CD4-positive, CD25-positive, alpha-beta regulatory T cell (primary cell): ENCODE measurements around the gene OSM. TPM values are rescaled to one million over a fixed set of nuclear protein-coding genes. Genes with fewer than 3 reads are reported as not detected.

Experiments used
- ATAC-seq, 2 donors: fragments of 150-1000 bp; cut with Tn5 transposase; one replicate each; pipeline ENCODE4 v1.10.0; 2021; ENCODE audit warnings: low read depth in 2 of 2, moderate number of reproducible peaks in 2 of 2, moderate library complexity in 1 of 2
- DNase-seq, 3 donors: peaks; one replicate each; pipeline versions ENCODE4 v3.0.0 to v3.0.0-alpha.2; 2012 to 2022; ENCODE audit warnings: mixed read lengths in 1 of 3
- H3K27ac ChIP-seq: one replicate; pipeline ENCODE4 v1.7.0; 2013; ENCODE audit warnings: mild to moderate bottlenecking, low read length; ENCODE audit not compliant: insufficient read depth, poor library complexity, severe bottlenecking
- H3K27me3 ChIP-seq: one replicate; pipeline ENCODE4 v1.7.0; 2013; ENCODE audit warnings: low read length; ENCODE audit not compliant: control insufficient read depth, insufficient read depth
- H3K36me3 ChIP-seq: one replicate; pipeline ENCODE4 v1.7.0; 2013; ENCODE audit warnings: mild to moderate bottlenecking, low read length, moderate library complexity; ENCODE audit not compliant: control insufficient read depth, insufficient read depth
- H3K4me1 ChIP-seq: 2 replicates; pipeline ENCODE4 v1.7.0; 2013; ENCODE audit warnings: mild to moderate bottlenecking, low read length; ENCODE audit not compliant: insufficient read depth, control insufficient read depth, poor library complexity, severe bottlenecking
- H3K4me3 ChIP-seq: one replicate; pipeline ENCODE4 v1.7.0; 2013; ENCODE audit warnings: low read depth, mild to moderate bottlenecking, low read length, moderate library complexity
- H3K9me3 ChIP-seq, 2 experiments: 1 replicate in 1 of 2; 2 replicates in 1 of 2; pipeline ENCODE4 v1.7.0; 2013; ENCODE audit warnings: low read length in 2 of 2, mild to moderate bottlenecking in 1 of 2, moderate library complexity in 1 of 2; ENCODE audit not compliant: control insufficient read depth in 2 of 2
- H3K27ac Mint-ChIP-seq, 3 donors: one replicate each; pipeline ENCODE4 v1.8.0; 2020 to 2022; ENCODE audit warnings: mild to moderate bottlenecking in 3 of 3, mixed read lengths in 3 of 3, moderate library complexity in 2 of 3
- H3K27me3 Mint-ChIP-seq: one replicate; pipeline ENCODE4 v1.8.0; 2022; ENCODE audit warnings: mild to moderate bottlenecking, mixed read lengths
- H3K36me3 Mint-ChIP-seq: one replicate; pipeline ENCODE4 v1.8.0; 2020; ENCODE audit warnings: mixed read lengths
- H3K4me1 Mint-ChIP-seq, 4 donors: one replicate each; pipeline ENCODE4 v1.8.0; 2020 to 2022; ENCODE audit warnings: mixed read lengths in 4 of 4, mild to moderate bottlenecking in 1 of 4
- H3K4me3 Mint-ChIP-seq, 4 donors: one replicate each; pipeline ENCODE4 v1.8.0; 2020 to 2022; ENCODE audit warnings: mild to moderate bottlenecking in 4 of 4, mixed read lengths in 4 of 4, moderate library complexity in 3 of 4
- H3K9me3 Mint-ChIP-seq, 7 donors: one replicate each; pipeline ENCODE4 v1.8.0; 2020 to 2022; ENCODE audit warnings: mixed read lengths in 7 of 7, mild to moderate bottlenecking in 3 of 7, moderate library complexity in 2 of 7
- polyA plus RNA-seq, 4 donors: library from polyadenylated mRNA; unstranded; fragments of 300-500 nt; fragmentation: Illumina TruSeq; gene quantifications; one replicate each; pipeline ENCODE4 v1.2.3, GENCODE V29; 2021
- total RNA-seq: library from RNA; stranded (reverse); gene quantifications from one replicate; pipeline ENCODE4 v1.2.3, GENCODE V29; 2022

The OSM gene
- total and polyA plus RNA-seq, 5 donors from 2014 or later, result 2.4 to 24.0 (median 6.9) TPM

- ATAC-seq (no peak), DNase-seq (no peak)
- Histone ChIP-seq H3K27me3 (no peaks in the 10 kb centered on the region), H3K9me3 (no peaks in the 10 kb centered on the region), H3K4me1 (peaks cover 29% of the 10 kb centered on the region), H3K27ac (no peak overlapping the region), H3K4me3 (no peak overlapping the region), H3K36me3 (no peaks in the 10 kb centered on the region)
- no peak overlapping the region for H3K4me3 Mint-ChIP-seq
- H3K27ac Mint-ChIP-seq, result peak overlapping the region in 1 of 3 donors; percentile 76
- H3K27me3 Mint-ChIP-seq, result no peaks in the 10 kb centered on the region
- no peaks in the 10 kb centered on the region for H3K9me3 Mint-ChIP-seq
- peaks cover 0 to 44% (median 17%) of the 10 kb centered on the region in 4 donors for H3K4me1 Mint-ChIP-seq
- no peaks in the 10 kb centered on the region for H3K36me3 Mint-ChIP-seq
Observed at GRCh38 chr22:30279932-30280331, 13.3 kb upstream of the OSM start.

- Mint-ChIP-seq H3K36me3 (no peaks in the 10 kb centered on the region), H3K4me1 (peaks cover 0 to 48% (median 17%) of the 10 kb centered on the region in 4 donors), H3K4me3 (no peak overlapping the region), H3K27ac (peak overlapping the region in 1 of 3 donors; percentile 76), H3K9me3 (no peaks in the 10 kb centered on the region), H3K27me3 (no peaks in the 10 kb centered on the region)
- ATAC-seq (no peak), DNase-seq (no peak)
- Histone ChIP-seq H3K9me3 (no peaks in the 10 kb centered on the region), H3K36me3 (no peaks in the 10 kb centered on the region), H3K27ac (no peak overlapping the region), H3K27me3 (no peaks in the 10 kb centered on the region), H3K4me1 (peaks cover 33% of the 10 kb centered on the region), H3K4me3 (no peak overlapping the region)
Observed at GRCh38 chr22:30279046-30279788, 12.6 kb upstream of the OSM start.

DNA sequence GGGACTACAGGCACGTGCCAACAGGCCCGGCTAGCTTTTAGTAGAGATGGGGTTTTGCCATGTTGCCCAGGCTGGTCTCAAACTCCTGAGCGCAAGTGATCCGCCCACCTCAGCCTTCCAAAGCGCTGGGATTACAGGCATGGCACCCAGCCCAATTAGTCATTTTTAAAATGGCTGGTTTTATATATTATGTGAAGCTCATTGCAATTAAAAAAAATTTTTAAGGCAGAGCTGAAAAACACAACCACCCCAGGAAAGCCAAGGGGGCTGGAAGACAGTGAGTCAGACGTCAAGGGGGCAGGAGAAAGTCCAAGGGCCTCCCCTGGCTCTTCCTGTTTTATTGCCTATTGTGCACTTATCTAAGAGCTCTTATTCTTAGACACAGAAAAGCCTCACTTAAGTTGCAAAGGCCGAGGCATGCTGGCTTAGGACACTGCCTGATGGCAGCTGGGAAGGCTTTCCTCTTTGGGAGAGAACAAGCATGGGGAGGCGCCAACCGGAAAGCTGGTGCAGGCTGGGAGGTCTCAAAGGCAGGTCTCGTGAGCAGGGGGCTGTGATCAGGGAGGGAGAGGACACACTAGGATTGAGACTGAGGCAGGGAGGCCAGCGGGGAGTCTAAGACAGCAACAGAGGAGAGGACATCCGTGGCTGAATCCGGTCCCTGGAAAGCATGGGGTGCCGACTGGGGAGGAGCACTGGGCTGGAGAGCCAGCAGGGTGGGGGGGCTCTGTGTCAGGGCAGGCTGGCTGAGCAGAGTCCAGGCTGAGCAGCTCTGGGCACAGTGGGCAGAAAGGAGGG is 11.1 kb upstream of the OSM start:
- Histone ChIP-seq H3K4me3 (no peak overlapping the region), H3K27ac (no peak overlapping the region), H3K36me3 (no peaks in the 10 kb centered on the region), H3K9me3 (no peaks in the 10 kb centered on the region), H3K27me3 (no peaks in the 10 kb centered on the region), H3K4me1 (peaks cover 27% of the 10 kb centered on the region)
- no peaks in the 10 kb centered on the region for H3K27me3 Mint-ChIP-seq
- no peaks in the 10 kb centered on the region for H3K36me3 Mint-ChIP-seq
- ATAC-seq, result no peak
- H3K4me3 Mint-ChIP-seq, result peak overlapping the region in 1 of 4 donors; percentile 66
- H3K9me3 Mint-ChIP-seq, result no peaks in the 10 kb centered on the region
- DNase-seq, result no peak
- H3K27ac Mint-ChIP-seq, result peak overlapping the region in 1 of 3 donors; percentile 81
- H3K4me1 Mint-ChIP-seq, result peaks cover 0 to 51% (median 22%) of the 10 kb centered on the region in 4 donors

- H3K4me3 ChIP-seq, result peak overlapping the region; percentile 45
- peaks cover 2% of the 10 kb centered on the region for H3K36me3 ChIP-seq
- ATAC-seq, result peak; percentile 16 to 30
- H3K9me3 ChIP-seq, result no peaks in the 10 kb centered on the region
- H3K27ac ChIP-seq, result no peak overlapping the region
- no peaks in the 10 kb centered on the region for H3K27me3 ChIP-seq
- Mint-ChIP-seq H3K27ac (peak overlapping the region in 2 of 3 donors; percentile 73 to 92), H3K9me3 (no peaks in the 10 kb centered on the region), H3K36me3 (no peaks in the 10 kb centered on the region), H3K4me1 (peaks cover 0 to 49% (median 22%) of the 10 kb centered on the region in 4 donors), H3K4me3 (peak overlapping the region; percentile 21 to 83 (median 74)), H3K27me3 (no peaks in the 10 kb centered on the region)
- no peak for DNase-seq
- H3K4me1 ChIP-seq, result peaks cover 24% of the 10 kb centered on the region
Observed at GRCh38 chr22:30276039-30276438, 9.4 kb upstream of the OSM start.

DNA sequence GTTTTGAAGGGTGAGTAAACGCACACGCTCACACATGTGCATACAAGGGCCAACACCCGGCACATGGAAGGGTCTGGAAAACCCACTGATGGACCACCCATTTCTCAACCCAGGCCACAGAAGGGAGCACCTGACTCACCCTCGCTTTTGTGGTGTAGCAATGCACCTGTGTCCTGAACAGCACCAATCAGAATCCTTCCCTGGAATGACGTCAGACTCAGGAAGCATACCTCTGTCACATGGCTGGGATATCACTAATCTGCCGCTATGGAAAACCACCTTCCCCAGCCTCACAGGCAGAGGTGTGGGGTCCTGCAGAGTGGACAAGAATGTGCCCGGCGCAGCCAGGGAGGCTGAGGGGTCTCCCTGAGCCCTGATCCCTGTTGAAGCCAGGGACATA is 9.0 kb upstream of the OSM start:
- Histone ChIP-seq H3K36me3 (peaks cover 5% of the 10 kb centered on the region), H3K27ac (no peak overlapping the region), H3K27me3 (no peaks in the 10 kb centered on the region), H3K4me3 (peak overlapping the region; percentile 45), H3K9me3 (no peaks in the 10 kb centered on the region), H3K4me1 (peaks cover 24% of the 10 kb centered on the region)
- peak in 2 of 3 donors; percentile 34 to 62 for DNase-seq
- H3K4me3 Mint-ChIP-seq, result peak overlapping the region; percentile 21 to 83 (median 74)
- no peaks in the 10 kb centered on the region for H3K36me3 Mint-ChIP-seq
- ATAC-seq, result peak; percentile 43 to 44
- peaks cover 0 to 49% (median 22%) of the 10 kb centered on the region in 4 donors for H3K4me1 Mint-ChIP-seq
- H3K27ac Mint-ChIP-seq, result peak overlapping the region in 2 of 3 donors; percentile 73 to 92
- no peaks in the 10 kb centered on the region for H3K9me3 Mint-ChIP-seq
- H3K27me3 Mint-ChIP-seq, result no peaks in the 10 kb centered on the region

- Mint-ChIP-seq H3K36me3 (no peaks in the 10 kb centered on the region), H3K4me3 (peak overlapping the region in 1 of 4 donors; percentile 47), H3K4me1 (peaks cover 0 to 48% (median 23%) of the 10 kb centered on the region in 4 donors), H3K27ac (peak overlapping the region; percentile 48 to 73 (median 65)), H3K9me3 (no peaks in the 10 kb centered on the region), H3K27me3 (no peaks in the 10 kb centered on the region)
- no peaks in the 10 kb centered on the region for H3K27me3 ChIP-seq
- no peak overlapping the region for H3K27ac ChIP-seq
- peaks cover 21% of the 10 kb centered on the region for H3K4me1 ChIP-seq
- H3K36me3 ChIP-seq, result peaks cover 5% of the 10 kb centered on the region
- no peak for ATAC-seq
- H3K4me3 ChIP-seq, result no peak overlapping the region
- H3K9me3 ChIP-seq, result no peaks in the 10 kb centered on the region
- DNase-seq, result no peak
Observed at GRCh38 chr22:30274437-30274812, 7.8 kb upstream of the OSM start.

DNA sequence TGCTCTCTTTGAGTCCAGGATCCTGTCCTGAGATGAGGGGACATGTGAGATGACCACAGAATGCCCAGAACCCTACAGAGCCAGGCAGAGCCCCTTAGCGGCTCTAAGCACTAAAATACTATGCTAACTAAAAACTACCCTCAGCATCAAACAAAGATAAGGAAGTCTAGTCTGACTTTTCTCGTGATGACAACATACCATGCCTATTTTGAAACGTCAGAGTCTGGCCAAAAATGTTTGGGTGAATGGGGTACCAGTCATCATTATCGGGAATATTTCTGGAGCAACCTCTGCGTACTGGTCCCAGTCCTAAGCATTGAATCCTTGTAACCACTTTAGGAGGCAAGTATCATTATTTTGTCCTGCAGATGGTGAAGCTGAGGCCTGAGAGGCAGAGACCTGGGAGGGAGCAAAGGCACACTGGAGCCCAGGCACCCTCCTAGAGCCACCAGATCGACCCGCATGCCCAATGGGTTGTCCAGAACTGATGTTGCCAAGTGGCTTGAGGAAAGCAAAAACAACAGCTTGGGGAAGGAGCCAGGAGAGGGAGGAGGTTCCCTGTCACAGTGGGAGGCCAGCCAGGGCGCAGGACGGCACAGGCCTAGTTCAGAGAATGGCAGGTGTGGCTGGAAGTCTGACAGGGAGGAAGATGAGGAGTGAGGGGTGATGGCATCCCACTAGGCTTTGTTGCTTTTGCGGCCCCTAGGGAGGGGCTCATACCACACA is 7.2 kb upstream of the OSM start:
- H3K4me3 ChIP-seq, result no peak overlapping the region
- Mint-ChIP-seq H3K36me3 (no peaks in the 10 kb centered on the region), H3K27me3 (no peaks in the 10 kb centered on the region), H3K4me3 (peak overlapping the region in 2 of 4 donors; percentile 46 to 47), H3K4me1 (peaks cover 2 to 46% (median 21%) of the 10 kb centered on the region in 4 donors), H3K9me3 (no peaks in the 10 kb centered on the region), H3K27ac (peak overlapping the region in 2 of 3 donors; percentile 48 to 58)
- H3K36me3 ChIP-seq, result peaks cover 5% of the 10 kb centered on the region
- no peaks in the 10 kb centered on the region for H3K9me3 ChIP-seq
- no peaks in the 10 kb centered on the region for H3K27me3 ChIP-seq
- H3K27ac ChIP-seq, result no peak overlapping the region
- peaks cover 19% of the 10 kb centered on the region for H3K4me1 ChIP-seq
- DNase-seq, result no peak
- ATAC-seq, result no peak
